Measurements from ENCODE around the gene SULT1A4.
"Not testable (repeated sequence)": the region's sequence is repeated elsewhere in the genome, so short reads cannot be mapped to it uniquely, and the experiment has no call there.

GRCh38 chr16:29460647-29461030 lies 926 bp downstream of the SULT1A4 start:
- TF ChIP-seq, protein P1, sequence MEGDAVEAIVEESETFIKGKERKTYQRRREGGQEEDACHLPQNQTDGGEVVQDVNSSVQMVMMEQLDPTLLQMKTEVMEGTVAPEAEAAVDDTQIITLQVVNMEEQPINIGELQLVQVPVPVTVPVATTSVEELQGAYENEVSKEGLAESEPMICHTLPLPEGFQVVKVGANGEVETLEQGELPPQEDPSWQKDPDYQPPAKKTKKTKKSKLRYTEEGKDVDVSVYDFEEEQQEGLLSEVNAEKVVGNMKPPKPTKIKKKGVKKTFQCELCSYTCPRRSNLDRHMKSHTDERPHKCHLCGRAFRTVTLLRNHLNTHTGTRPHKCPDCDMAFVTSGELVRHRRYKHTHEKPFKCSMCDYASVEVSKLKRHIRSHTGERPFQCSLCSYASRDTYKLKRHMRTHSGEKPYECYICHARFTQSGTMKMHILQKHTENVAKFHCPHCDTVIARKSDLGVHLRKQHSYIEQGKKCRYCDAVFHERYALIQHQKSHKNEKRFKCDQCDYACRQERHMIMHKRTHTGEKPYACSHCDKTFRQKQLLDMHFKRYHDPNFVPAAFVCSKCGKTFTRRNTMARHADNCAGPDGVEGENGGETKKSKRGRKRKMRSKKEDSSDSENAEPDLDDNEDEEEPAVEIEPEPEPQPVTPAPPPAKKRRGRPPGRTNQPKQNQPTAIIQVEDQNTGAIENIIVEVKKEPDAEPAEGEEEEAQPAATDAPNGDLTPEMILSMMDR (IDR thresholded peaks at IDR 0.05): not testable (repeated sequence)
- TF ChIP-seq POLR2A, POLR2AphosphoS5 (IDR thresholded peaks at IDR 0.05): not testable (repeated sequence)
